GM19238 (cell line): ENCODE measurements around the gene GLS2.
"Not testable (repeated sequence)": the region's sequence is repeated elsewhere in the genome, so short reads cannot be mapped to it uniquely, and the experiment has no call there.

Source experiments
- DNase-seq: peaks from one replicate; pipeline ENCODE4 v3.0.0; 2011; ENCODE audit warnings: low spot score; ENCODE audit not compliant: insufficient read length

GLS2 gene

GRCh38 chr12:56493409-56494105, 5.6 kb upstream of the GLS2 start:
- DNase-seq: not testable (repeated sequence)

DNA sequence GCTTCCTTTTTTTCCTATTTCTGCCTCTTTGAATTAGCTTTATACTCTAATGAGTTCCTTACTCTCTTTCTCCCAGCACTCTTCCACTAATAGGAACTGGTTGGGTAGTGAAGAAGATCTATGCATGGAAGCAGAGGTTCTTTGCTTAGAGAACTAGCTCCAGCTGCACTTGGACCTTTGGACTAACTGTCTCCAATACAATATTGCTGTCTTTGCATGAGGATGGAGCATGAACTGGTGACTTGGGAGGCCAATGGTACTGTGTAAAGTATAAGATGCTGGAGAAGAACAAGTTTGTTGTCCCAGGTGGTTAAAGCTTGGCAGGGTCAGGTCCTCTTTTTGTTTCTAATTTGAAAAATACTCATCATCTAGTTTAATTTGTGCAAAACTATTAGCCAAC, 2.4 kb upstream of the GLS2 start:
- DNase-seq: no peak

- DNase-seq: no peak
Measured at GRCh38 chr12:56487448-56488040, 417 bp downstream of the GLS2 start.

- no peak for DNase-seq
Measured at GRCh38 chr12:56486694-56487093, 1.3 kb downstream of the GLS2 start.

DNA sequence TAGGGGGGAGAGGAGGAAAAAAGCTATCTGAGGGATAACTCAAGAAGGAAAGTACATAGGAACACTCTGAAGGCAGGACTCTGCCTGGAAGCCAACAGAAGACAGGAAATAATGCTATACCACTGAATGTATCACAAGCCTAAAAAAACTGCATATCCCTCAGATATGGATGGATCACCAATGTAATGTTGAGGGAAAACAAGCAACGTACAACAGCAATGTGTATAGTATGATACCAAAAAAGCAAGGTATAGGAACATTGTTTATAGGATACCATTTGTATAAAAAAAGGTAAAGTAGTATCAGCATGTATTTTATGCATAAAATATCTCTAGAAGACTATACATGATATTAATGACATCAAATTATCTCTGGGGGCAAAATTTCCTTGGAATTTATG, 3.4 kb downstream of the GLS2 start:
- DNase-seq: no peak

DNA sequence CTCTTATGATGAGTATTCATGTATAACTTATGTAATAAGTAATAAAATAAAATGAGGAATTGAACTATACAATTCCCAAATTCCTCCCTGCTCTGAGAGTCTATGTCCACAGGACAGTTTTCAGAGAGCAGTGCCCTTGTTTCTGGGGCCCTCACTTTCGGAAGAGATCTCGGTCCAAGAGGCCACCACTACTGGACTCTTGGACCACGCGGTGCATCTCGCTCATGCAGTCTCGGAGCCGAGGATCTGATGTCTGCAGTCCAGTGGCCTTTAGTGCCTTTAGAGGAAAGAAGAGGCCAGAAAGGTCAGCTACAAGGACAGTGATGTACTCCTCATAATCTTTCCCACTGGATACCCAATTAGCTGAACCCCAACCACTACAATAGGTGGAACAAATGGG, 8.3 kb downstream of the GLS2 start:
- no peak for DNase-seq

- DNase-seq: no peak
Measured at GRCh38 chr12:56477521-56478225, 10.3 kb downstream of the GLS2 start.

- DNase-seq: no peak
Measured at GRCh38 chr12:56476972-56477432, 11.0 kb downstream of the GLS2 start.

DNA sequence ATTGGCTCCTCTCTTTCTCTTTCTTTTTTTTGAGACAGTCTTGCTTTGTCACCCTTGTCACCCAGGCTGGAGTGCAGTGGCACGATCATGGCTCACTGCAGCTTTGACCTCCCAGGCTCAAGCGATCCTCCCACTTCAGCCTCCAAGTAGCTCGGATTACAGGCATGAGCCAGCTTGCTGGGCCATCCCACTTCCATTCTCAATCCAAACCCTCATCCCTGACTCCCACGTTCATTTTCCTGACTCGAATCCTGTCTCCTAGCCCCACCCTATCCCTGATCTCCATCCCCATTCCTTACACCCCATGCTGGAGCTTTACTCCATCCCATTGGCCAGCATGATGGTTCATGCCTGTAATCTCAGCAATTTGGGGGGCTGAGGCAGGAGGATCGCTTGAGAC, 11.8 kb downstream of the GLS2 start:
- no peak for DNase-seq

GRCh38 chr12:56474389-56474788, 13.6 kb downstream of the GLS2 start:
- DNase-seq: no peak

- DNase-seq: no peak
Measured at GRCh38 chr12:56469007-56469930, 18.7 kb downstream of the GLS2 start.

- DNase-seq: peak; percentile 86
Measured at GRCh38 chr12:56468216-56469006, 19.6 kb downstream of the GLS2 start, which contains the start of gene SPRYD4. TSS of gene SPRYD4 (plus strand) at chr12:56468578. CDS start at chr12:56468592, 14 bp downstream.

DNA sequence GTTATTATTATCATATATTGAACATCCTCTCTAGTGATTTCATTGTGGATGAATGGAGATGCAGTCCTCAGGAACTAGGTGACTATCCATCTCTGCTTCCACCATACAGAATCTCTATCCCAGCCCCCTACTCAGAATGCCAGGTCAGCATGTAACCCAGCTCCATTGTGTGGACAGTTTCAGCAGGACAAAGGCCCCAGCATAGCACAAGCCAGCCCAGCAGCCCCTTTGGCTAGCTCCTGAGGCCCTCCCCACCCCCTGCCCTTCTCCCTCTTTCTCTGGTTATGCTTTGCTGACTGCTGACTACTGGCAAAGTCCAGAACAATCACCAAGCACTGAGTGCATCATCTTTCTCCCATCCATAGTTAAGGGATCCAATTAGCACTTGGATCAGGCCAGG, 25.4 kb downstream of the GLS2 start:
- DNase-seq: no peak

GRCh38 chr12:56461235-56462159, 26.5 kb downstream of the GLS2 start:
- DNase-seq: no peak

GRCh38 chr12:56457817-56458216, 30.1 kb downstream of the GLS2 start:
- DNase-seq: no peak

DNA sequence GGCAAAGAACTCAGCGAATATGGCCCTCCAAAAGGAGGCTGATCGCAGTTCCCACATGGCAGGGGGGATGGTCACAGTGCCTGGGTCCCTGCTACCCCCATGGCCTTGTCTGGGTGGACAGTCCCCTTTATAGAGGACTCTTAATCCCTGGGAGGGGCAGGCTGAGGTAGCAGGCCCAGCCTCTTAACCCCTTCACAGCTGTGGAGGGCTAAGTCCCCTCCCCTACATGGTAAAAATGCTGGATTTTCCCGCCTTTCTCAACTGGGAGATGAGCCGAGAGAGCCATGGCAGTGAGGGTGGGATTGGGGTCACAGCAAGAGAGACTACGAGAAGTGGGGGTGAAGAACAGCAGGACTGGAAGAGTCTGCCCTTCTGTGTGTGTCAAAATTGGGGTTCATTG, 33.4 kb downstream of the GLS2 start, which contains the start of gene MIP:
MIP (minus strand) TSS at position 101 of the 400 bp plus-strand sequence; CDS start at position 57, 44 bp downstream.
- DNase-seq: no peak

- DNase-seq: no peak
Measured at GRCh38 chr12:56451147-56451546, 36.8 kb downstream of the GLS2 start.

- no peak for DNase-seq
Measured at GRCh38 chr12:56450241-56450640, 37.7 kb downstream of the GLS2 start.

- no peak for DNase-seq
Measured at GRCh38 chr12:56449622-56449984, 38.4 kb downstream of the GLS2 start.
